BE2C (cell line): ENCODE data around the gene UBE2F.

Experiments used
- DNase-seq: peaks from one replicate; pipeline ENCODE4 v3.0.0-alpha.2; 2020
- H3K27me3 ChIP-seq: fragments of 250-450 bp; sonication (Bioruptor Pico); 2 replicates; pipeline ENCODE4 v1.5.1; 2020; ENCODE audit warnings: mild to moderate bottlenecking
- H3K36me3 ChIP-seq: fragments of 250-450 bp; sonication (Bioruptor Pico); 2 replicates; pipeline ENCODE4 v1.5.1; 2020; ENCODE audit warnings: mild to moderate bottlenecking
- H3K4me1 ChIP-seq: fragments of 250-450 bp; sonication (Bioruptor Pico); 2 replicates; pipeline ENCODE4 v1.5.1; 2020
- H3K4me3 ChIP-seq: 2 replicates; pipeline ENCODE4 v1.5.1; 2011; ENCODE audit warnings: low read depth, low read length
- H3K9me3 ChIP-seq: fragments of 250-450 bp; sonication (Bioruptor Pico); 2 replicates; pipeline ENCODE4 v1.5.1; 2020
- CTCF ChIP-seq: IDR thresholded peaks from 2 replicates; pipeline ENCODE4 v1.5.1; 2012; ENCODE audit warnings: mild to moderate bottlenecking, low read depth, low read length

The UBE2F gene

GRCh38 chr2:237995036-237995435 is 28.2 kb downstream of the UBE2F start:
- H3K9me3 ChIP-seq = no peaks in the 10 kb centered on the region
- peaks cover 5% of the 10 kb centered on the region; the same call in 1 of the 2 replicates for H3K36me3 ChIP-seq
- H3K27me3 ChIP-seq = no peaks in the 10 kb centered on the region
- no peak for DNase-seq
- no peak for TF ChIP-seq CTCF
- no peaks in the 10 kb centered on the region for H3K4me1 ChIP-seq
- no peak overlapping the region for H3K4me3 ChIP-seq

GRCh38 chr2:237996021-237996593 is 29.3 kb downstream of the UBE2F start:
- Histone ChIP-seq H3K27me3 (no peaks in the 10 kb centered on the region), H3K4me3 (no peak overlapping the region), H3K36me3 (peaks cover 5% of the 10 kb centered on the region; the same call in 1 of the 2 replicates), H3K4me1 (no peaks in the 10 kb centered on the region), H3K9me3 (no peaks in the 10 kb centered on the region)
- no peak for DNase-seq
- no peak for TF ChIP-seq CTCF

GRCh38 chr2:237997521-237997920 is 30.7 kb downstream of the UBE2F start:
- no peak overlapping the region for H3K4me3 ChIP-seq
- DNase-seq = no peak
- no peak for TF ChIP-seq CTCF
- no peaks in the 10 kb centered on the region for H3K27me3 ChIP-seq
- no peaks in the 10 kb centered on the region for H3K9me3 ChIP-seq
- H3K36me3 ChIP-seq = no peaks in the 10 kb centered on the region; the same call in 1 of the 2 replicates
- H3K4me1 ChIP-seq = no peaks in the 10 kb centered on the region

GRCh38 chr2:237998530-237998929 is 31.7 kb downstream of the UBE2F start:
- DNase-seq = no peak
- TF ChIP-seq CTCF = no peak
- H3K4me3 ChIP-seq = no peak overlapping the region
- no peaks in the 10 kb centered on the region for H3K9me3 ChIP-seq
- H3K27me3 ChIP-seq = no peaks in the 10 kb centered on the region
- peaks cover 4% of the 10 kb centered on the region; the same call in 1 of the 2 replicates for H3K36me3 ChIP-seq
- H3K4me1 ChIP-seq = no peaks in the 10 kb centered on the region

GRCh38 chr2:238003234-238004031 is 36.6 kb downstream of the UBE2F start:
- H3K4me1 ChIP-seq = no peaks in the 10 kb centered on the region
- no peak overlapping the region for H3K4me3 ChIP-seq
- peaks cover 5% of the 10 kb centered on the region; the same call in 1 of the 2 replicates for H3K36me3 ChIP-seq
- no peak for DNase-seq
- no peak for TF ChIP-seq CTCF
- no peaks in the 10 kb centered on the region for H3K27me3 ChIP-seq
- no peaks in the 10 kb centered on the region; the same call in 1 of the 2 replicates for H3K9me3 ChIP-seq
